Coronary artery (tissue), 2 donors: ENCODE results near the gene NOLC1.

Experiments used
- DNase-seq: peaks from one replicate; pipeline ENCODE4 v3.0.0-alpha.2; 2017; ENCODE audit warnings: low spot score
- H3K27ac ChIP-seq, 2 donors: fragments of 200-600 bp; sonication (generic); one replicate each; pipeline ENCODE4 v1.5.1; 2016 to 2019
- H3K4me3 ChIP-seq: fragments of 200-600 bp; sonication (generic); 2 replicates; pipeline ENCODE4 v1.5.1; 2016; ENCODE audit warnings: mild to moderate bottlenecking, moderate library complexity
- CTCF ChIP-seq: fragments of 200-600 bp; sonication (generic); IDR thresholded peaks from one replicate; pipeline ENCODE4 v1.5.1; 2019; ENCODE audit warnings: antibody characterized with exemption

NOLC1 gene

DNA sequence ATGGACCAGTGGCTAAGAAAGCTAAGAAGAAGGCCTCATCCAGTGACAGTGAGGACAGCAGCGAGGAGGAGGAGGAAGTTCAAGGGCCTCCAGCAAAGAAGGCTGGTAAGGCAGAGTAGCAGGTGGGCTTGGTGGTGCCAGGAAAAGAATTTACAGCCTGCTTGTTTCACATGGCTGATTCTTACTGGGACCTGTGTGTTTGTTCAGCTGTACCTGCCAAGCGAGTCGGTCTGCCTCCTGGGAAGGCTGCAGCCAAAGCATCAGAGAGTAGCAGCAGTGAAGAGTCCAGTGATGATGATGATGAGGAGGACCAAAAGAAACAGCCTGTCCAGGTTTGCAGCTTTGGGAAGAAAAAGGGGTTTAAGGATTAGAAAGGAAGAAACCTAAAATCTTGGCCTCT, 5.0 kb downstream of the NOLC1 start:
- no peak overlapping the region for H3K4me3 ChIP-seq
- peak; percentile 7 for DNase-seq

GRCh38 chr10:102159051-102159597, 6.9 kb downstream of the NOLC1 start:
- DNase-seq, result no peak
- H3K27ac ChIP-seq, result no peak overlapping the region
- no peak for TF ChIP-seq CTCF
- H3K4me3 ChIP-seq, result no peak overlapping the region

More for the DNA sequence above, 5.0 kb downstream of the NOLC1 start:
- no peak overlapping the region for H3K27ac ChIP-seq
- no peak for TF ChIP-seq CTCF

- TF ChIP-seq CTCF, result no peak
- no peak overlapping the region for H3K4me3 ChIP-seq
- H3K27ac ChIP-seq, result no peak overlapping the region
- no peak for DNase-seq
Measured at GRCh38 chr10:102159831-102160230, 7.6 kb downstream of the NOLC1 start.

GRCh38 chr10:102163342-102163989, 11.3 kb downstream of the NOLC1 start:
- Histone ChIP-seq H3K4me3 (no peak overlapping the region), H3K27ac (no peak overlapping the region)
- DNase-seq, result no peak
- no peak for TF ChIP-seq CTCF

DNA sequence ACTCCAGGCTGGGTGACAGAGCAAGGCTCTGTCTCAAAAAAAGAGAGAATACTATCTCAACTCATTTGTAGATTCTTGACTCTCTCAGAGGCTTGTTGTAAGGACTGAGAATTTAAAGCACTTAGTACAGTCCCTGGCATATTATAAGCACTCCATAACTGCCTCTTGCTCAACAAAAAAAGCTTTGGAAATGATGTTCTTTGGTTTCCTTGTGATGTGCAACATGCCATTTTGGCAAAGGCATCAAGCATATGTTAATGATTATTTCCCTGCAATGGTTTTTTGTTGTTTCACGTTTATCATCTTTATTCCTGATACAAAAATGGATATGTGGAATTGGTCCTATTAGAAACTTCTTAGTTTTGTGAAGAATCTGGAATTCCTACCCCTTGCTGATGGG, 15.7 kb downstream of the NOLC1 start:
- no peak for TF ChIP-seq CTCF
- DNase-seq, result no peak
- H3K4me3 ChIP-seq, result no peak overlapping the region
- H3K27ac ChIP-seq, result no peak overlapping the region

GRCh38 chr10:102170602-102171001, 18.4 kb downstream of the NOLC1 start:
- TF ChIP-seq CTCF, result no peak
- DNase-seq, result no peak
- H3K4me3 ChIP-seq, result no peak overlapping the region
- no peak overlapping the region for H3K27ac ChIP-seq

GRCh38 chr10:102172288-102172687, 20.1 kb downstream of the NOLC1 start:
- TF ChIP-seq CTCF, result no peak
- Histone ChIP-seq H3K27ac (no peak overlapping the region), H3K4me3 (no peak overlapping the region)
- DNase-seq, result no peak
